Measurements from ENCODE around the gene ATP13A5. TPM values are rescaled to one million over a fixed set of nuclear protein-coding genes. Genes with fewer than 3 reads are reported as not detected.

The ATP13A5 gene
- total and polyA plus RNA-seq, 11 donors: not detected

GRCh38 chr3:193225302-193226125 is 153.0 kb downstream of the ATP13A5 start:
- intact Hi-C loops (cut with DNase I): no loop called here
- Histone ChIP-seq H3K36me3 (no peaks in the 10 kb centered on the region), H3K4me1 (no peaks in the 10 kb centered on the region), H3K27ac (no peak overlapping the region), H3K4me3 (no peak overlapping the region), H3K27me3 (no peaks in the 10 kb centered on the region), H3K9me3 (no peaks in the 10 kb centered on the region)
- no peak for DNase-seq
- no peak for TF ChIP-seq CTCF (IDR thresholded peaks at IDR 0.05)
- no peak for TF ChIP-seq POLR2A (IDR thresholded peaks at IDR 0.05)
- 87 to 92% (median 88%) methylated on average over 6 of the region's 6 CpGs for WGBS, 4 donors
- no peak for ATAC-seq

Other genes starting within 250 kb of the ATP13A5 start
- 10 to 100 TPM in 1 of 9 donors, 1 to 10 TPM in 8; 3.9 to 11.4 (median 7.0) TPM for gene PLAAT1, start 137.5 kb downstream of the ATP13A5 start, total RNA-seq
- 10 to 100 TPM in 1 of 2 donors, 1 to 10 TPM in 1; 4.5 to 10.9 TPM for gene PLAAT1, start 137.5 kb downstream of the ATP13A5 start, polyA plus RNA-seq
- under 1 TPM in 3 of 9 donors, not detected in 6; 0.48 to 0.97 (median 0.51) TPM for gene ATP13A4, start 176.1 kb upstream of the ATP13A5 start, total RNA-seq
- not detected for gene ATP13A4, start 176.1 kb upstream of the ATP13A5 start, polyA plus RNA-seq
- gene OPA1, start 214.5 kb upstream of the ATP13A5 start, total RNA-seq: 100 to 1,000 TPM in 7 of 9 donors, 10 to 100 TPM in 2; 76.7 to 215 (median 107) TPM
- gene OPA1, start 214.5 kb upstream of the ATP13A5 start, polyA plus RNA-seq: 10 to 100 TPM; 23.0 to 47.9 TPM